Fibroblast of villous mesenchyme (primary cell): ENCODE measurements around the gene PTBP1. TPM values are rescaled to one million over a fixed set of nuclear protein-coding genes. Genes with fewer than 3 reads are reported as not detected.

Experiments used
- DNase-seq: peaks from one replicate; pipeline ENCODE4 v3.0.0-alpha.2; 2010; ENCODE audit warnings: low read depth
- H3K4me3 ChIP-seq: 2 replicates; pipeline ENCODE4 v1.5.1; 2011; ENCODE audit warnings: low read depth, mild to moderate bottlenecking, low read length
- CTCF ChIP-seq: IDR thresholded peaks from 2 replicates; pipeline ENCODE4 v1.5.1; 2012; ENCODE audit warnings: low read depth, mild to moderate bottlenecking, low read length; ENCODE audit not compliant: insufficient read depth
- total RNA-seq: library from RNA; depleted of rRNA; stranded (reverse); fragments of >200 nt; gene quantifications from 2 replicates; pipeline ENCODE4 v1.2.3, GENCODE V29; 2012

PTBP1 gene
- total RNA-seq, 1 donor = 129 TPM

- DNase-seq = peak; percentile 69
- peak; percentile 65 for TF ChIP-seq CTCF
- no peak overlapping the region for H3K4me3 ChIP-seq
Measured at GRCh38 chr19:771332-771785, 25.9 kb upstream of the PTBP1 start.

GRCh38 chr19:772063-772462 lies 25.2 kb upstream of the PTBP1 start:
- no peak for TF ChIP-seq CTCF
- no peak for DNase-seq
- H3K4me3 ChIP-seq = no peak overlapping the region

- no peak for TF ChIP-seq CTCF
- DNase-seq = no peak
Measured at GRCh38 chr19:772730-773436, 24.4 kb upstream of the PTBP1 start.

GRCh38 chr19:776549-776948 lies 20.7 kb upstream of the PTBP1 start:
- no peak overlapping the region for H3K4me3 ChIP-seq
- no peak for TF ChIP-seq CTCF
- DNase-seq = no peak

More at GRCh38 chr19:772730-773436, 24.4 kb upstream of the PTBP1 start:
- no peak overlapping the region for H3K4me3 ChIP-seq

GRCh38 chr19:778910-779653 lies 18.2 kb upstream of the PTBP1 start:
- H3K4me3 ChIP-seq = peak overlapping the region; percentile 15
- no peak for TF ChIP-seq CTCF
- peak; percentile 99 for DNase-seq

- no peak for DNase-seq
- no peak for TF ChIP-seq CTCF
- no peak overlapping the region for H3K4me3 ChIP-seq
Measured at GRCh38 chr19:780935-781334, 16.3 kb upstream of the PTBP1 start.
